Kidney glomerular epithelial cell (primary cell): Measurements from ENCODE around the gene FBXW2.

ENCODE experiments used
- DNase-seq: peaks from one replicate; lab custom pipeline; 2025; lab: John Stamatoyannopoulos, UW

Gene FBXW2

GRCh38 chr9:120741701-120742100 lies 51.5 kb downstream of the FBXW2 start:
- DNase-seq, result no peak

GRCh38 chr9:120741191-120741590 lies 52.0 kb downstream of the FBXW2 start:
- DNase-seq, result no peak

- no peak for DNase-seq
These were observed 53.1 kb downstream of the FBXW2 start for GRCh38 chr9:120740132-120740531.

DNA sequence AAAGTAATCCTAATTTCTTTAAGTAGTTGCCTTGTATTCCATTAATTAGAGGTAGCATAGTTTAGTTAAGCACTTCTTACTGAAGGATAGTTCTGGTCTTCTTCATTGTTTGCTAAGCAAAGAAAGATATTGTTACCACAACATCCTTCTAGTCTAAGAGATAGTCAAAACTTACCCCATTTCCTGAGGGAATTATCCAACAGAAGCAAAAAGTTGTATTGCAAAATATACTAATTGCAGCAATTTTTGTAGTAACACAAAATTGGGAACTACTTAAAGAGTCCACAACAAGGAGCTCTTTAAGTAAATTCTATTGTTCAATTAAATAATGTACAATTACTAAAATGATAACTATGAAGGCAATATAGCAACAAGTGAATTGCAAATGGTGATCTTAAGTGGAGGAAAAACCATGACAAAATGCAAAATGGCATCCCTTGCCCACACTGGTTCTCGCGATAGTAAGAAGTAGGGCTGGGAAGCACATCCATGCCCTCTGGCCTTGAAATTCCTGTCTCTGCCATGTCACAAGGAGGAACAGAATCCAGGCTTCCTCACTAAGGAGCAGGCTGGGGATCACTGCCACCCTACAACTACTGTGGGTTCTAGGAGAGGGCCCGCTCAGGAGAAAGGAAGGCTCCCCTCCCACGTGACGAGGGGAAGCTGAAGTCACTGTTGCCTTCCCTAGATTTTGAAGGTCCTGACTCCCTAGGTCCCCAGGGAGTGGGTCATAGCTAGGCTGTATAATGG lies 55.6 kb downstream of the FBXW2 start:
- no peak for DNase-seq

DNA sequence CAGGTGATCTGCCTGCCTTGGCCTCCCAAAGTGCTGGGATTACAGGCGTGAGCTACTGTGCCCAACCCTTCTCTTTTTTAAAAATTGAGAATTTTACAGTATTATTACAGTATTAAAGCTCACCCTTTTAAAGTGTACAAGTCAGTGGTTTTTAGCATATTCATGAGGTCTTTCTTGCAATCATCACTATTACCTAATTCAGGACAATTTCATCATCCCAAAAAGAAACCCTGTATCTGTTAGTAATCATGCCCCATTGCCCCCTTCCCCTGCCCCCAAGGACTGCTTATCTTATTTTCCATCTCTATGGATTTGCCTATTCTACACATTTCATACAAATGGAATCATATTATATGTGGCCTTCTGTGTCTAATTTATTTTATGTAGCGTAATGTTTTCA lies 56.3 kb downstream of the FBXW2 start:
- no peak for DNase-seq

GRCh38 chr9:120735415-120736126 lies 57.6 kb downstream of the FBXW2 start:
- DNase-seq, result no peak

- DNase-seq, result no peak
These were observed 58.4 kb downstream of the FBXW2 start for GRCh38 chr9:120734607-120735410.

GRCh38 chr9:120733190-120733589 lies 60.0 kb downstream of the FBXW2 start:
- peak; percentile 77 for DNase-seq

DNA sequence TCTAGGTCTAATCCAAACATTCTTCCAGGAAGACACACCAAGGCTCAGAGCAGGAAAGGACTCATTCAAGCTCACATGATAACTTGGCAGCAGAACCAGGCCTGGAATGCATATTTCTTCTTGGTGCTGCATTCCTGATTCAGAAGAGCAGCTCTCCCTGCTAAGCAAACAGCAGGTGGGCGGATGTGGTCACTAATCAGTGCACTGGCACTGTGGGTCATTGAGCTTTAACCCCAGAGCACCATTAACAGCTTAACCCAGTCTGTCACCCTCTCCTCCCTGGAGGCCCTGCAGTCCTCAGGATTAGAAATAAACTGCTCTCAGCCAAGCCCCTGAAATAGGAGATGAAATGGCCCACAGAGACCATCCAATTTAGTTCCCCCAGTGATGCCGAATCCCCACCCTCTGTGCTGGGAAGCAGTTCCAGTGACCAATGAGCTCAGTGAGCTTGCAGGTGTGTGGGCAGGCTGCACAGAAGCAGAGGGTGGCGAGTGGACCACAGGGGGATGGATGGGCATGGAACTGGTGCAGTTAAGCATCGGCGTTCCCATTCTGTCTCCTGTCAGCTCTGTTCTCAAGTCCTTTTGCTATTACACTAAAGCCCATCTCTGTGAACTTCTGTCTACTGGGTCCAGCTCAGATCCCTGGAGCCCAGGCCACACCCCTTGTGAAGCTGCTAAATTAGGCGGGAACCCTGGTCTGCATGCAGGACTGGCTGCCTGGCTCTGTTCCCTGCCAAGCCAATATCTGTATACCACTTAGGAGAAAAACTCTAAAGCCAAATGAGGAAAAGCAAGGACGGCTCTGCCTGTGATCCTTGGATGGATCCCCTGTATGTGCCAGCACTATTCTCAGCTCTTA lies 62.3 kb downstream of the FBXW2 start:
- DNase-seq, result peak; percentile 97

GRCh38 chr9:120729791-120730241 lies 63.4 kb downstream of the FBXW2 start:
- no peak for DNase-seq

DNA sequence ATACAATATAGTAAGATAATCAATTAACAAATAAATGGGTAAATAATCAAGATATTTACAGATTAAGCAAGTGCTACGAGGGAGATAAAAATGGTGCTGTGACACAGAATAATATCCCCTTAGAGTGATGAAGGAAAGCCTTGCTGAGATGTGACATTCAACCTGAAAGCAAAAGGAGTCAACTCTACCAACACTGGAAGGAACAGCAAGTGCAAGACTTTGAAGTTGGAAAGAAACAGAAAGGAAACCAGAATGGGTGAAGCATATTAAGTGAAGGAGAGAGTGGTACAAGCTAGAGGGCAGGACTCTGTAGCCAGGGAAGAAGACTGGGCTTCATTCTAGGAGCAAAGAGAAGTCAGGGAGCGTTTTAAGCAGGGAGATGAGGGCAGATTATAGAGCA lies 66.7 kb downstream of the FBXW2 start:
- no peak for DNase-seq

GRCh38 chr9:120725907-120726306 lies 67.3 kb downstream of the FBXW2 start:
- no peak for DNase-seq

DNA sequence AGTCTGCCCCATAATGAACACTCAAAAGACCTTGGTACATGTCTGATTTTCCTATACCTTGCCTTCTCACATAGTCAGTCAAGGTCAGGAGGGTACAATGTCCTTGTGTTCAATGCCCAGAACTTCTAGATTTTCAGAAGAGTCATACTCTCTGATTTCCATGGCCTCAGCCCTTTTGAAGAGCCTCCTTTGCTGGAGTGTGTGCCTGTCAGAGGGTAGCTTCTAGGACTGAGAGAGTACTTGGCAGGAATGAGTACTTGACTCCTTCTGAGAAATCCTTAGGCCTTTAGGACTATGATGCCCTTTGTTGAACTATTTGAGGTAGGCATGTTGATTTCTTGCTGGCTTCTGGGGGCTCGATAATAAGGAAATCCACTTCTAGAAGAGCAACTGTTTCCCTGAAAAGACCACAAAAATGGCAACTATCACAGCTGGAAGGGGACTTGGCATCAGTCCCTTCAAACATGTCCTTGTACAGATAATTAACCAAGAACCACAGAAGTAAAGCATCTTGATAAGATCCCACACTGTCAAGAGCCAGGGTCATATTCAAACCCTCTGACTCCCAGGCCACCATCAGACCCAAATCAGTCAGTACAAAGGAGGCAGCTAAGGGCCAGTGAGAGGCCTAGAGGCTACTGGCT lies 68.3 kb downstream of the FBXW2 start:
- DNase-seq, result no peak

GRCh38 chr9:120723565-120723964 lies 69.7 kb downstream of the FBXW2 start:
- DNase-seq, result peak; percentile 68

GRCh38 chr9:120720404-120720803 lies 72.8 kb downstream of the FBXW2 start:
- no peak for DNase-seq

GRCh38 chr9:120718316-120718715 lies 74.9 kb downstream of the FBXW2 start:
- no peak for DNase-seq

- no peak for DNase-seq
These were observed 76.0 kb downstream of the FBXW2 start for GRCh38 chr9:120717176-120717575.

DNA sequence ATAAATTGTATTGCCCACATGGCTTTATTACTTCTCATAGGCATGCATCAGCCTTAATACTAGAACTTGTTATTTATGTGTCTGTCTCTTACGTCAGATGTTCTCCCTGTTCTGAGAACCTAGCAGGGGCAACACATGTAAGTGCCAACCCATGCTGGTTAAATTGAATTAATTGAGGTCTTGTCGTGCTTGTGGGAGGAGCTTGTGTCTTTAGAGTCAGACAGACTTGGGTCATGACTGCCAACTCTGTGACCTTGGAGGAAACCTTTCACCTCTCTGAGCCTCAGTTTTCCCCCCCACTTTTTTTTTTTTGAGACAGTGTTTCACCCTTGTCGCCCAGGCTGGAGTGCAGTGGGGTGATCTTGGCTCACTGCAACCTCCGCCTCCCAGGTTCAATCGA lies 76.7 kb downstream of the FBXW2 start:
- no peak for DNase-seq

- DNase-seq, result peak; percentile 64
These were observed 77.8 kb downstream of the FBXW2 start for GRCh38 chr9:120715389-120715924.

GRCh38 chr9:120714846-120715388 lies 78.3 kb downstream of the FBXW2 start:
- DNase-seq, result no peak
